Measurements from ENCODE around the gene KCNA2.
A peak's percentile ranks its signal among the peaks of the same experiment; 100 is the strongest.

DNA sequence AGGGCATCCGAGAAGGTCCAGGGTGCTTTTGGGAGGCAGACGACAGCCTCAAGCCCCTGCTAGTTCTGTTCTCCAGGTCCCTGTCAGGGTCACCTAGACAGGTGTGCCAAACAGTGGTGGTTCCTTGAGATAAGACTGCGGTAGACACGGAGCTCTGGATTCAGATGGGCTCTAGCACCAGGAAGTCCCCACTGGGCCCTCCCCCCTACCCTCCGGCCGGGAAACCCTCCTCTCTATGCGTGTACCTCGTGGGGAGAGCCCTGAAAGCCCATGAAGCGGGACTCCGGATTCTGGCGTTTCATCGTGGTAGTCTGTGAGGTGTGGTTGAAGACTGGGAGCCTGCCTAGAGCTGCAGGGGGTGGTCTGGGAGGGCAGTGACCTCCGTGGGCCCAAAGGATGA, 2.1 kb upstream of the KCNA2 start:
- TF ChIP-seq, protein P1, sequence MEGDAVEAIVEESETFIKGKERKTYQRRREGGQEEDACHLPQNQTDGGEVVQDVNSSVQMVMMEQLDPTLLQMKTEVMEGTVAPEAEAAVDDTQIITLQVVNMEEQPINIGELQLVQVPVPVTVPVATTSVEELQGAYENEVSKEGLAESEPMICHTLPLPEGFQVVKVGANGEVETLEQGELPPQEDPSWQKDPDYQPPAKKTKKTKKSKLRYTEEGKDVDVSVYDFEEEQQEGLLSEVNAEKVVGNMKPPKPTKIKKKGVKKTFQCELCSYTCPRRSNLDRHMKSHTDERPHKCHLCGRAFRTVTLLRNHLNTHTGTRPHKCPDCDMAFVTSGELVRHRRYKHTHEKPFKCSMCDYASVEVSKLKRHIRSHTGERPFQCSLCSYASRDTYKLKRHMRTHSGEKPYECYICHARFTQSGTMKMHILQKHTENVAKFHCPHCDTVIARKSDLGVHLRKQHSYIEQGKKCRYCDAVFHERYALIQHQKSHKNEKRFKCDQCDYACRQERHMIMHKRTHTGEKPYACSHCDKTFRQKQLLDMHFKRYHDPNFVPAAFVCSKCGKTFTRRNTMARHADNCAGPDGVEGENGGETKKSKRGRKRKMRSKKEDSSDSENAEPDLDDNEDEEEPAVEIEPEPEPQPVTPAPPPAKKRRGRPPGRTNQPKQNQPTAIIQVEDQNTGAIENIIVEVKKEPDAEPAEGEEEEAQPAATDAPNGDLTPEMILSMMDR (conservative IDR thresholded peaks at IDR 0.05 in 1 of 2, IDR thresholded peaks at IDR 0.05 in 1 of 2; ENCODE audit: low read depth in 1 of 2, low read length in 2 of 2), result no peak
- peak; percentile 29 for TF ChIP-seq EZH2 (IDR thresholded peaks at IDR 0.05; ENCODE audit: low read length, missing control alignments)

All from fibroblast of lung (primary cell).